HepG2 (cell line): ENCODE measurements around the gene ZMYM4. TPM values are rescaled to one million over a fixed set of nuclear protein-coding genes. Genes with fewer than 3 reads are reported as not detected.

Experiments used
- ARID3A ChIP-seq: IDR thresholded peaks from 2 replicates; pipeline ENCODE4 v1.6.1; 2012; ENCODE audit warnings: low read depth, low read length, improper control_type of control experiment
- CENPT ChIP-seq: sonication (generic); formaldehyde crosslinking; IDR thresholded peaks from 2 replicates; pipeline ENCODE4 v1.8.0; 2022; ENCODE audit warnings: low read depth, mild to moderate bottlenecking, moderate library complexity, missing genetic modification reagents
- DRAP1 ChIP-seq: IDR thresholded peaks from 2 replicates; pipeline ENCODE4 v1.6.1; 2016; ENCODE audit warnings: missing genetic modification reagents, missing compliant biosample characterization
- MEF2D ChIP-seq: sonication (generic); formaldehyde crosslinking; IDR thresholded peaks from 2 replicates; pipeline ENCODE4 v1.5.1; 2020; ENCODE audit warnings: mild to moderate bottlenecking, missing genetic modification reagents
- RELA ChIP-seq: sonication (generic); formaldehyde crosslinking; IDR thresholded peaks from 2 replicates; pipeline ENCODE4 v1.4.0; 2020; ENCODE audit warnings: missing genetic modification reagents
- SETDB1 ChIP-seq: sonication (generic); formaldehyde crosslinking; IDR thresholded peaks from 2 replicates; pipeline ENCODE4 v1.5.1; 2020; ENCODE audit warnings: missing genetic modification reagents, mild to moderate bottlenecking, borderline replicate concordance
- SRY ChIP-seq: sonication (generic); formaldehyde crosslinking; IDR thresholded peaks from 2 replicates; pipeline ENCODE4 v1.8.0; 2022; ENCODE audit warnings: mild to moderate bottlenecking, missing genetic modification reagents
- TBX3 ChIP-seq: fragments of 450-650 bp; IDR thresholded peaks from 2 replicates; pipeline ENCODE4 v1.6.1; 2017; ENCODE audit warnings: antibody characterized with exemption, mild to moderate bottlenecking, inconsistent platforms, borderline replicate concordance
- TOPORS ChIP-seq: sonication (generic); formaldehyde crosslinking; IDR thresholded peaks from 2 replicates; pipeline ENCODE4 v1.8.0; 2023; ENCODE audit warnings: mild to moderate bottlenecking, missing genetic modification reagents
- ZBTB14 ChIP-seq: sonication (generic); formaldehyde crosslinking; IDR thresholded peaks from 2 replicates; pipeline ENCODE4 v1.4.0; 2020; ENCODE audit warnings: missing genetic modification reagents
- ZBTB3 ChIP-seq: sonication (generic); formaldehyde crosslinking; IDR thresholded peaks from 2 replicates; pipeline ENCODE4 v1.4.0; 2020; ENCODE audit warnings: low read depth, mild to moderate bottlenecking, moderate library complexity, missing genetic modification reagents, borderline replicate concordance
- ZBTB7B ChIP-seq: sonication (generic); formaldehyde crosslinking; IDR thresholded peaks from 2 replicates; pipeline ENCODE4 v1.4.0; 2020; ENCODE audit warnings: missing genetic modification reagents
- ZNF331 ChIP-seq: sonication (generic); formaldehyde crosslinking; IDR thresholded peaks from 2 replicates; pipeline ENCODE4 v1.4.0; 2020; ENCODE audit warnings: missing genetic modification reagents
- ZNF337 ChIP-seq: sonication (generic); formaldehyde crosslinking; IDR thresholded peaks from 2 replicates; pipeline ENCODE4 v1.5.1; 2020; ENCODE audit warnings: missing genetic modification reagents, low read depth, mild to moderate bottlenecking, borderline replicate concordance
- polyA plus RNA-seq, 8 experiments: library from polyadenylated mRNA; depleted of rRNA in 3 of 8; stranded (reverse) in 7 of 8; unstranded in 1 of 8; fragments of >200 nt; fragmentation: Illumina TruSeq in 4 of 8; extraction: Trizol in 4 of 8; gene quantifications; 2 replicates each; pipeline versions ENCODE4 v1.2.1 to v1.2.3, GENCODE V29; 2011 to 2016; ENCODE audit warnings: low read depth in 4 of 8, missing spikeins in 1 of 8, mixed read lengths in 1 of 8; ENCODE audit not compliant: insufficient read depth in 1 of 8
- total RNA-seq, 5 experiments: library from RNA; depleted of rRNA; stranded (reverse); fragments of >200 nt; fragmentation: Illumina TruSeq; extraction: Trizol; gene quantifications; 2 replicates each; pipeline ENCODE4 v1.2.3, GENCODE V29; 2016; ENCODE audit warnings: low read depth in 1 of 5

The ZMYM4 gene
- total and polyA plus RNA-seq, 2 of the 13 experiments (the other 11 are each of a cell fraction or from before 2014, with no cell fraction given), result 13.9 to 37.6 TPM

GRCh38 chr1:35319988-35320713 is 51.6 kb downstream of the ZMYM4 start (continued):
- TF ChIP-seq TBX3 (no peak), ZBTB7B (CRISPR knock-in tag) (no peak), ARID3A (no peak), RELA (no peak), TOPORS (CRISPR knock-in tag) (no peak), CENPT (CRISPR knock-in tag) (no peak), ZBTB14 (CRISPR knock-in tag) (no peak), SRY (no peak), DRAP1 (CRISPR knock-in tag) (no peak), ZBTB3 (CRISPR knock-in tag) (no peak), SETDB1 (no peak), ZNF337 (no peak), ZNF331 (CRISPR knock-in tag) (no peak), MEF2D (CRISPR knock-in tag) (no peak)
